BJ (cell line): Measurements from ENCODE around the gene PNMA8C. TPM values are rescaled to one million over a fixed set of nuclear protein-coding genes. Genes with fewer than 3 reads are reported as not detected.

ENCODE experiments used
- CTCF ChIA-PET: fragments of 350-600 bp; formaldehyde crosslinking; extraction: SDS; loops from one replicate; lab custom pipeline; 2021; ENCODE audit warnings: antibody characterized with exemption, inconsistent platforms; lab: Yijun Ruan, JAX
- POLR2A ChIA-PET: fragments of 300-600 bp; sonication (Branson Sonifier 250); formaldehyde crosslinking; extraction: SDS; loops from one replicate; lab custom pipeline; 2021; ENCODE audit warnings: antibody characterized with exemption; lab: Charles Lee
- DNase-seq: peaks from one replicate; pipeline ENCODE4 v3.0.0-alpha.2; 2011; ENCODE audit warnings: low read depth
- H3K27me3 ChIP-seq: 2 replicates; pipeline ENCODE4 v1.6.0; 2011; ENCODE audit warnings: low read length; ENCODE audit not compliant: control insufficient read depth, insufficient read depth
- H3K36me3 ChIP-seq: 2 replicates; pipeline ENCODE4 v1.5.1; 2011; ENCODE audit warnings: low read length; ENCODE audit not compliant: control insufficient read depth, insufficient read depth
- H3K4me3 ChIP-seq: 2 replicates; pipeline ENCODE4 v1.5.1; 2011; ENCODE audit warnings: low read depth, mild to moderate bottlenecking, control low read depth, low read length
- polyA plus RNA-seq: library from polyadenylated mRNA; depleted of rRNA; stranded (reverse); fragments of >200 nt; gene quantifications from 2 replicates; pipeline ENCODE4 v1.2.3, GENCODE V29; 2011
- TF ChIP-seq, protein P1 (sequence below): IDR thresholded peaks from 2 replicates; pipeline ENCODE4 v1.5.1; 2011; ENCODE audit warnings: low read depth, mild to moderate bottlenecking, control low read depth, inconsistent platforms, low read length, moderate library complexity; ENCODE audit not compliant: insufficient read depth

PNMA8C gene
- polyA plus RNA-seq, 1 experiment: not detected

DNA sequence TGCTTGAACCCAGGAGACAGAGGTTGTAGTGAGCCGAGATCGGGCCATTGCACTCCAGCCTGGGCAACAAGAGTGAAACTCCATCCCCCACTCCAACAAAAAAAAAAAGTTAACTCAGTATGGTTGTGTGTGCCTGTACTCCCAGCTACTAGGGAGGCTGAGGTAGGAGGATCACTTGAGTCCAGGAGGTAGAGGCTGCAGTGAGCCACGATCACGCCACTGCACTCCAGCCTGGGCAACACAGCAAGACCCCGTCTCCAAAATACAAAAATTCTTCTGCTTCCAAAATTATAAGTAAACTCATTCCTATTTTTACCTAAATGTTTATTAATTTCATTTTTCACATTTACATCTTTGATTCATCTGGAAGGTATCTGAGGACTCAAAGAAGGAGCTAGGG, 28.2 kb upstream of the PNMA8C start:
- no peak for DNase-seq
- TF ChIP-seq, protein P1, sequence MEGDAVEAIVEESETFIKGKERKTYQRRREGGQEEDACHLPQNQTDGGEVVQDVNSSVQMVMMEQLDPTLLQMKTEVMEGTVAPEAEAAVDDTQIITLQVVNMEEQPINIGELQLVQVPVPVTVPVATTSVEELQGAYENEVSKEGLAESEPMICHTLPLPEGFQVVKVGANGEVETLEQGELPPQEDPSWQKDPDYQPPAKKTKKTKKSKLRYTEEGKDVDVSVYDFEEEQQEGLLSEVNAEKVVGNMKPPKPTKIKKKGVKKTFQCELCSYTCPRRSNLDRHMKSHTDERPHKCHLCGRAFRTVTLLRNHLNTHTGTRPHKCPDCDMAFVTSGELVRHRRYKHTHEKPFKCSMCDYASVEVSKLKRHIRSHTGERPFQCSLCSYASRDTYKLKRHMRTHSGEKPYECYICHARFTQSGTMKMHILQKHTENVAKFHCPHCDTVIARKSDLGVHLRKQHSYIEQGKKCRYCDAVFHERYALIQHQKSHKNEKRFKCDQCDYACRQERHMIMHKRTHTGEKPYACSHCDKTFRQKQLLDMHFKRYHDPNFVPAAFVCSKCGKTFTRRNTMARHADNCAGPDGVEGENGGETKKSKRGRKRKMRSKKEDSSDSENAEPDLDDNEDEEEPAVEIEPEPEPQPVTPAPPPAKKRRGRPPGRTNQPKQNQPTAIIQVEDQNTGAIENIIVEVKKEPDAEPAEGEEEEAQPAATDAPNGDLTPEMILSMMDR: no peak
- Histone ChIP-seq H3K4me3 (no peak overlapping the region), H3K36me3 (no peaks in the 10 kb centered on the region), H3K27me3 (peaks cover 7% of the 10 kb centered on the region)
- ChIA-PET CTCF (interaction anchor here (1.4 to 1.6 kb wide), 2 partner anchors 12 to 54 kb away, joined by 3 read pairs; no protein-coding TSS in a partner anchor), POLR2A (no interaction called here)

DNA sequence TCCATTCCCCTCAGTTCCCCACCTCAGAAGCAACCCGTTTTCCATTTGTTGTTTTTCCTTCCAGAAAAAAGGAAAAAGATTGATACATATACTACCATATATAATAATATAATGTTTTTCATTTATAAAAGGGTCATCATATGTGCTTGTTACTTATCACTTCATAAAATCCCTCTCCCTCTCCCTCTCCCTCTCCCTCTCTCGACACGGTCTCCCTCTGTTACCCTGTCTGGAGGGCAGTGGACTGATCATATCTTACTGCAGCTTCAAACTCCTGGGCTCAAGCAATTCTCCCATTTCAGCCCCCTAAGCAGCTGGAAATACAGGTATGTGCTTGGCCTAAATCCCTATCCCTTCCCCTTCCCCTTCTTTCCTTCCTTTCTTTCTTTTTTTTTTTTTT, 25.5 kb upstream of the PNMA8C start:
- POLR2A ChIA-PET: no interaction called here
- TF ChIP-seq, protein P1: no peak
- DNase-seq: no peak
- H3K27me3 ChIP-seq: peaks cover 7% of the 10 kb centered on the region
- no peak overlapping the region for H3K4me3 ChIP-seq
- no peaks in the 10 kb centered on the region for H3K36me3 ChIP-seq
- CTCF ChIA-PET: no interaction called here

DNA sequence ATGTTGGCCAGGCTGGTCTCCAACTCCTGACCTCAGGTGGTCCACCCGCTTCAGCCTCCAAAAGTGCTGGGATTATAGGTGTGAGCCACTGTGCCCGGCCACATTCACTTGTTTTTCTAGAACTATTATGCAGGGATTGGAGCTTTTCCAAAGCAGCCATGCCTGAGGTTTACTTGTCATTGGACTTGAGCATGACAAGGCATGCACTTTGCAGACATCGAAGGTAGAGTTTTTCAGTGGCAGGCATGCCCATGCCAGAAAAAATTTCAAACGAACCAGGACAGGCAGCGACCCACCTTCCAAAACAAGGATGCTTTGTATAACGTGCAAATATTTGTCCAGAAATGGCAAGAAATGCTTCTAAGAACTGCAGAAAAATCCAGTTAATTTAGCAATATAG, 24.9 kb upstream of the PNMA8C start:
- DNase-seq: no peak
- ChIA-PET POLR2A (no interaction called here), CTCF (no interaction called here)
- no peak overlapping the region for H3K4me3 ChIP-seq
- H3K36me3 ChIP-seq: no peaks in the 10 kb centered on the region
- H3K27me3 ChIP-seq: peaks cover 7% of the 10 kb centered on the region
- TF ChIP-seq, protein P1: no peak

DNA sequence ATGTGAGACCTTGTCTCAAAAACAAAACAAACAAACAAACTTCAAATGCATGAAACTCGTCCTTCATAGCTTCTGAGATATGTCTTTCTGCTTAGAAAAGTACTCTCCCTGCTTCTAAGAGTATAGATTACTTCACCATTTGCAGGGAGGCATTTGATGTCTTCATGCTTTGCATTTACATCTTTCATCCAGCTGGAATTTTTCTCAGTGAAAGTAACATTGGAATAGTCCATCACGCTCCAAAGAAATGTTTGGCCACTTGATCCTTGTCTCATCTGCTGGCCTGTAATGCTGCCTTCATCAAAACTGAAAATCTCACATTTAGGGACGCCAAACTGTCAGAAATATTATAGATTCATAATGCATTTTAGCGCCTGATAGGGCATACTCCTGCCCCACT, 23.4 kb upstream of the PNMA8C start:
- CTCF ChIA-PET: interaction anchor here (0.8 kb wide), 1 partner anchor 77 kb away, joined by 5 read pairs; no protein-coding TSS in a partner anchor
- POLR2A ChIA-PET: no interaction called here
- TF ChIP-seq, protein P1: no peak
- no peaks in the 10 kb centered on the region for H3K36me3 ChIP-seq
- H3K27me3 ChIP-seq: peaks cover 7% of the 10 kb centered on the region
- no peak for DNase-seq
- H3K4me3 ChIP-seq: no peak overlapping the region

DNA sequence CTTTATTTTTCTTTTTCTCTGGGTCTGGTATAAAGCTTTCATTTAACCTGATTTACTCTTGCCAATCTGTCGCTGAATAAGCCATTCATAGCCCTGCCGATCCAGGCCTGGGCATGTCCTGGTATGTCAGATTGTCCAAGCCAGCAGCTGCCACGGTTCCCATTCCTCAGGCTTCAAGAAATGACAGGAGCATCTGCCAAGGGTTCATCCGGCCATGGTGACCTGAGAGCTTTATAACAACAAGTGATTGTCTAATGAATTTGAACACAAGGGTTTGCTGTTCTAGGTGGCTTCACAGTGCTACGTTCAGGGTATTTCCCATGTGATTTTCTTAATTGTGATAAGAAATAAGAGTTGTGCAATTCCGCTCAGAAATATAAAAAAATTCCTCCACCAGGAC, 22.6 kb upstream of the PNMA8C start:
- Histone ChIP-seq H3K27me3 (peaks cover 7% of the 10 kb centered on the region), H3K4me3 (no peak overlapping the region), H3K36me3 (no peaks in the 10 kb centered on the region)
- ChIA-PET POLR2A (no interaction called here), CTCF (no interaction called here)
- TF ChIP-seq, protein P1: no peak
- no peak for DNase-seq
